ENCODE data around the gene LIX1. TPM values are rescaled to one million over a fixed set of nuclear protein-coding genes. Genes with fewer than 3 reads are reported as not detected.

Gene LIX1
- total RNA-seq, 2 donors from 2014 or later, result 0.97 to 1.0 TPM

DNA sequence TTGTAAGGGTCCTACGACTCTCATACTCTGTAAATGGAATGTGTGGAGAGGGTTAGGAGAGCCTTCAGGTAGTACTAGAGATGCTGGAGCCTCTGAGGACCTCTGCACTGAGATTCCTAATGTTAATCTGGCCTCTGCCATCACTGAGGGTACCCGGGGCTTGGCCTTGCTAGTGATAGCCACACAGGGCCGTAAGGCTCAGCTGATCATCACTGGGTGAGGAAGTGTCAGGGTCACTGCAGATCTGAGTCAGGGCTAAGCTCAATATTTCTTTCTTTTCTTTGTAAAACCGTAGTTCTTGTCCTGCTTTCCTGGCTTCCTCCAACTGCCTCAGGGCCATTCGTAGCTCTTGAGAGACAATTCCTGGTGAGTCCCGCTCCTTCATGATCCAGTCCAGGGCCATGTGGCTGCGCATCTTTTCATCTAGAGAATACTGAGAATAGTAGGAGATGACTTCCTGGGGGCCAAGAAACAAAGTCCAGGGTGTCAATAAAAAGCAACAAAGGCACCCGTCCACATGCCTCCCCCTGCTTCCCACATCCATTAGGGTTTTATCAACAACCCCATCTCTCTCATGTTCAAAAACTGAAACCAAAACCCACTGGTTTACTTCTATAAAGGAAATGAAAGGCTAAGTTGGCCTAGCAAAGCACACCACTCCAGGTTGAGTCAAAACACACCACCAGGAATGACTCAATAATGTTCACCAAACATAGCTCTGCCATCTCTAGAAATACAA is 47.7 kb downstream of the LIX1 start:
- intact Hi-C loops (cut with DNase I), result no loop called here
- Histone ChIP-seq H3K4me3 (no peak overlapping the region), H3K27ac (no peak overlapping the region), H3K9me3 (no peaks in the 10 kb centered on the region), H3K36me3 (no peaks in the 10 kb centered on the region), H3K4me1 (replicated peaks) (no peaks in the 10 kb centered on the region), H3K27me3 (replicated peaks; ENCODE audit: insufficient read depth) (no peaks in the 10 kb centered on the region)
- TF ChIP-seq POLR2AphosphoS5 (IDR thresholded peaks at IDR 0.05) (no peak), POLR2A (IDR thresholded peaks at IDR 0.05) (no peak)
- TF ChIP-seq, protein P1, sequence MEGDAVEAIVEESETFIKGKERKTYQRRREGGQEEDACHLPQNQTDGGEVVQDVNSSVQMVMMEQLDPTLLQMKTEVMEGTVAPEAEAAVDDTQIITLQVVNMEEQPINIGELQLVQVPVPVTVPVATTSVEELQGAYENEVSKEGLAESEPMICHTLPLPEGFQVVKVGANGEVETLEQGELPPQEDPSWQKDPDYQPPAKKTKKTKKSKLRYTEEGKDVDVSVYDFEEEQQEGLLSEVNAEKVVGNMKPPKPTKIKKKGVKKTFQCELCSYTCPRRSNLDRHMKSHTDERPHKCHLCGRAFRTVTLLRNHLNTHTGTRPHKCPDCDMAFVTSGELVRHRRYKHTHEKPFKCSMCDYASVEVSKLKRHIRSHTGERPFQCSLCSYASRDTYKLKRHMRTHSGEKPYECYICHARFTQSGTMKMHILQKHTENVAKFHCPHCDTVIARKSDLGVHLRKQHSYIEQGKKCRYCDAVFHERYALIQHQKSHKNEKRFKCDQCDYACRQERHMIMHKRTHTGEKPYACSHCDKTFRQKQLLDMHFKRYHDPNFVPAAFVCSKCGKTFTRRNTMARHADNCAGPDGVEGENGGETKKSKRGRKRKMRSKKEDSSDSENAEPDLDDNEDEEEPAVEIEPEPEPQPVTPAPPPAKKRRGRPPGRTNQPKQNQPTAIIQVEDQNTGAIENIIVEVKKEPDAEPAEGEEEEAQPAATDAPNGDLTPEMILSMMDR (IDR thresholded peaks at IDR 0.05), result no peak
- no peak for DNase-seq (ENCODE audit: low spot score)
- 91% methylated on average over 8 of the region's 8 CpGs for WGBS

DNA sequence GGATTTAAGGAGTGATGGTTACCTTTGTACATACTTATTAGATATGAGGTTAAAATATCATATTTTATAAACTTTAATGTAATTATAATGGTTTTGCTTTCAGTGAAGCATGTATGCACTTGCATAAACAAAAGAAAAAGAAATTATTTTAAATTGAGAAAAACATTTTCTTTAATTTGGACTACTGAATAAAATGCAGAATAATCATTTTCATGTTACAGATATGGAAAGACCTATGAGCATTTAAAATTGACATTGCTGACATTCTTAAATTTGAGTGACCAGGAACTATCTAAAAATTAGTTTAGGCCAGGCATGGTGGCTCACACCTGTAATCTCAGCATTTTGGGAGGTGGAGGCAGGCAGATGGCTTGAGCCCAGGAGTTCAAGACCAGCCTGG is 49.2 kb downstream of the LIX1 start:
- intact Hi-C loops (cut with DNase I), result no loop called here
- TF ChIP-seq, protein P1 (IDR thresholded peaks at IDR 0.05), result no peak
- Histone ChIP-seq H3K27ac (no peak overlapping the region), H3K9me3 (no peaks in the 10 kb centered on the region), H3K27me3 (replicated peaks; ENCODE audit: insufficient read depth) (no peaks in the 10 kb centered on the region), H3K36me3 (no peaks in the 10 kb centered on the region), H3K4me1 (replicated peaks) (no peaks in the 10 kb centered on the region), H3K4me3 (no peak overlapping the region)
- DNase-seq (ENCODE audit: low spot score), result no peak

DNA sequence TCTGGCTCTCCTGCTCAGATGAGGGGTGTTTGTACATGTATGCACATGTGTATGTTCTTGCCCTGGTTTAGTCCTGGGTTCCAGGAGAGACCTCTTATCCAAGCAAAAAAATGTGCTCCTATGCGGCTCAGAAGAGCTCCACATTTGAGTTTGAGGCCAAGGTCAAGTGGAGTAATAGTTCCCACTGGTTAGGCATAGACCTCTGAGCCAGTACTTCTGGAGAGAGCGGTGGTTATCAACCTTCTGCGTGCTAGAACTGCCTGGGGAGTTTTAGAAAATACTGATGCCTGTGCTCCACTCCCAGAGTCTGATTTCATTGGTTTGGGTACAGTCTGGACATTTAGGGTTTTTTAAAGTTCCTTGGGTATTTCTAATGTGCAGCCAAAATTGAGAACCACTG is 51.5 kb downstream of the LIX1 start:
- H3K36me3 ChIP-seq, result no peaks in the 10 kb centered on the region
- H3K4me1 ChIP-seq (replicated peaks), result no peaks in the 10 kb centered on the region
- H3K27ac ChIP-seq, result no peak overlapping the region
- no peak for TF ChIP-seq POLR2AphosphoS5 (IDR thresholded peaks at IDR 0.05)
- no peak for TF ChIP-seq POLR2A (IDR thresholded peaks at IDR 0.05)
- TF ChIP-seq, protein P1 (IDR thresholded peaks at IDR 0.05), result no peak
- H3K4me3 ChIP-seq, result no peak overlapping the region
- intact Hi-C loops (cut with DNase I), result no loop called here
- H3K9me3 ChIP-seq, result no peaks in the 10 kb centered on the region
- no peaks in the 10 kb centered on the region for H3K27me3 ChIP-seq (replicated peaks; ENCODE audit: insufficient read depth)
- DNase-seq (ENCODE audit: low spot score), result no peak
- 85% methylated on average over 3 of the region's 3 CpGs for WGBS

DNA sequence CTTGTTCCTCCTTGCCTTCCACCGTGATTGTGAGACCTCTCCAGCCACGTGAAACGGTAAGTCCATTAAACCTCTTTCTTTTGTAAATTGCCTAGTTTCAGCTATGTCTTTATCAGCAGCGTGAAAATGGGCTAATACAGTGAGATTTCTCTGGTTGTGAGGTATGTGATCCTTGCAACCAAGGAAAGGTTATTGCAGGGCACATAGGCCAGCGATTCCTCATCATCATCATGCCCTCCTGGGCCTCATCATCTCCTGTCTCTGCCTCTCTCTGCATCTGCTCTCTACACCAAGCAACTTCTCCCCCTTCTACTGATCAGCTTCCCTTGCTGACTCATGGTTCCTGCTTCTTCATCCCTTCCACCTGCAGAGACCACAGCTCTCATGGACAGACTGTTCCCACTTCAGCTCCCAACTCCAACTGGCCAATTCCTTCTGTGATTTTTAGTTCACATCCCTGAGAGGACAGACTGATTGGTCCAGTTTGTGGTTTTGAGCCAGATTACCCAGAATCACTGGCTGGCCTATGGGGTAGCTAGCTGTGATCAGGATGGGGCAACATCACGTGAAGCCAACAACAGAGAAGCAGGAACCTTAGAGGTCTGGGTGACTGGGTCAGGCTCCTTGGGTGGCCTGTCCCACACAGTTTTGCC is 53.1 kb downstream of the LIX1 start:
- no peak overlapping the region for H3K4me3 ChIP-seq
- intact Hi-C loops (cut with DNase I), result no loop called here

More for the DNA sequence above, 53.1 kb downstream of the LIX1 start:
- Histone ChIP-seq H3K9me3 (no peaks in the 10 kb centered on the region), H3K36me3 (no peaks in the 10 kb centered on the region), H3K27ac (no peak overlapping the region), H3K4me1 (replicated peaks) (no peaks in the 10 kb centered on the region), H3K27me3 (replicated peaks; ENCODE audit: insufficient read depth) (no peaks in the 10 kb centered on the region)
- no peak for DNase-seq (ENCODE audit: low spot score)
- TF ChIP-seq, protein P1 (IDR thresholded peaks at IDR 0.05), result no peak
- no peak for TF ChIP-seq POLR2A (IDR thresholded peaks at IDR 0.05)
- TF ChIP-seq POLR2AphosphoS5 (IDR thresholded peaks at IDR 0.05), result no peak
- WGBS, result 83% methylated on average over 6 of the region's 6 CpGs

Measured in prostate gland (tissue), 2 donors.